ENCODE results near the gene PHIP. TPM values are rescaled to one million over a fixed set of nuclear protein-coding genes. Genes with fewer than 3 reads are reported as not detected.

PHIP gene
- total RNA-seq (2021; fragmentation: NEBNext Ultra II Directional; extraction: Animal tissue kit (Norgen Biotek cat#: 25700)) (54.2 and 56.2 TPM in 2 replicates), polyA plus RNA-seq (2011; rRNA removed) (5.1 and 7.3 TPM in 2 replicates), polyA minus RNA-seq (2011; rRNA and poly(A)+ RNA removed) (46.0 and 65.2 TPM in 2 replicates)
- 10.3 TPM for polyA plus RNA-seq (2011; cell fraction: cytosol; rRNA removed)
- 14.7 TPM for polyA plus RNA-seq (2011; cell fraction: nucleus; rRNA removed)
- polyA plus RNA-seq (2012, experiment 1 of 2) = 15.0 to 30.6 TPM (median 18.4 TPM) in 4 replicates
- polyA plus RNA-seq (2012, experiment 2 of 2) = 1.6 TPM
- 25.2 TPM for polyA plus RNA-seq (2013, experiment 1 of 2)
- 21.2 TPM for polyA plus RNA-seq (2013, experiment 2 of 2)
- polyA minus RNA-seq (2011; cell fraction: cytosol; rRNA and poly(A)+ RNA removed) = 33.5 TPM
- polyA minus RNA-seq (2011; cell fraction: nucleus; rRNA and poly(A)+ RNA removed) = 141 TPM
- long read RNA-seq, experiment 1, partial matches to known transcripts = 3 of 46 reads
- long read RNA-seq, experiment 1, other reads (novel, unspliced or antisense) = 43 of 46 reads
- long read RNA-seq, experiment 2, partial matches to known transcripts = 36 of 44 reads
- long read RNA-seq, experiment 2, other reads (novel, unspliced or antisense) = 8 of 44 reads

DNA sequence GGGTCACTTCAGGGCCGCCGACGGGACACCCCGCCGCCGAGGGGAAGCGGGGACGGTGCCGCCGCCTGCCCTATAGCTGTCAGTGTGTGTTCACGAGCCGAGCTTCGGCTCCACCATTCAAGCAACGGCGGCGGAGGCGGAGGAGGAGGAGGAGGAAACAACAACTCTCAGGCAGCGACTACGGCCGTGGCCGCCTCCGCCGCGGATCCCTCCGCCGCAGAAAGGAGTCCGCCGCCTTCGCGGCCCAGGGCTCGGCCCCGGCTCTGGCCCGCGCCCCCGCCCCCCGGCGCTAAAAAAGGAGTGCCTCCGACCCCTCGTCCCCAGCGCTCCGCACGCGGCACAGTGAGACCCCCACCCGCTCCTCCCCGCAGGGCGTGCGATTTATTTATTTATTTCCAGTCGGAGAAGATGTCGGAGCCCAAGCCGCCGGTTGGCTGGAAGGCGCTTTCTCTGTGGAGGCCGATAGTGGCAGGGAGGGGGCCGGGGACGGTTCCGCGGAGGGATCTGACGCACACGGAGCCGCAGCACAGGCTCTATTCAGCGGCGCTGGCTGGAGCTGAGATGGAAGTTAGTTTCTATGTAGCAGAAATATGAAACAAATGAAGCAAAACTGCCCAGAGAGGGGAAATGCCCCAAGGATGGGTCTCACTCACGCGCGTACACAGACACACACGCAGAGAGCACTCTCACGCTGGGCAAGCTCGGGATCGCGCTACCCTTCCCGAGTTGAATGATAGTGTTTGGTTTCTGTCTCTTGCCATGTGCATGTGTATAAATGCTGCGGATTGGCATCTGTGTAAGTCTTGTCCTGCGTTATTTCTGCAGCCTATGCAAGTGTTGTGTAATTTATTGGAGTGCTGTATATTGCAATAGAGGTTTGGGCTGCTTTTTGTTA lies at the start of gene PHIP:
TSS of gene PHIP (minus strand) at position 180 of the 895 bp plus-strand sequence. CDS start 186 bp downstream, outside the sequence.
- H2BK20ac ChIP-seq (ENCODE audit: low read length) = no peak within 1 kb of the TSS
- H3K27ac ChIP-seq (ENCODE audit: low read depth, low read length) = peak within 1 kb of the TSS; percentile 93
- peak within 1 kb of the TSS; percentile 98 for H2AFZ ChIP-seq (ENCODE audit: low read length)
- H3K27me3 ChIP-seq (replicated peaks in 1 of 4; ENCODE audit: control insufficient read depth in 3 of 4, extremely low read depth in 1 of 4, insufficient read depth in 3 of 4, low read length in 3 of 4) = peaks cover 0 to 1% (median 0%) of the 10 kb centered on the region in 4 experiments; a peak in 1 of 7 replicates
- peaks cover 4 to 35% of the 10 kb centered on the region in 2 experiments; a peak in 3 of 4 replicates for H3K79me2 ChIP-seq (ENCODE audit: control insufficient read depth in 1 of 2, insufficient read depth in 2 of 2, low read length in 2 of 2)
- H3K56ac ChIP-seq (replicated peaks; ENCODE audit: insufficient read length, low read depth, low read length) = peak within 1 kb of the TSS; percentile 95
- no peaks in the 10 kb centered on the region for H3K79me1 ChIP-seq (ENCODE audit: low read depth, low read length)
- H4K8ac ChIP-seq (ENCODE audit: extremely low read depth, insufficient read depth, low read length) = peak within 1 kb of the TSS; percentile 98
- DNase-seq (ENCODE audit: low read depth in 1 of 2, low spot score in 2 of 2) (peak; percentile 59 to 96), FAIRE-seq (no peak)
- H3K4me1 ChIP-seq (replicated peaks in 1 of 4; ENCODE audit: control insufficient read depth in 3 of 4, insufficient read depth in 4 of 4, low read length in 3 of 4) = peaks cover 0 to 12% (median 0%) of the 10 kb centered on the region in 4 experiments; a peak in 1 of 7 replicates
- no peak within 1 kb of the TSS for H3K23ac ChIP-seq (ENCODE audit: insufficient read length)
- H3K4me2 ChIP-seq (ENCODE audit: insufficient read depth in 1 of 2, low read depth in 2 of 2, low read length in 2 of 2) = peak within 1 kb of the TSS; percentile 80 to 95
- H3K9me3 ChIP-seq (ENCODE audit: insufficient read depth in 2 of 2, low read depth in 1 of 2, low read length in 1 of 2) = no peaks in the 10 kb centered on the region
- H2BK15ac ChIP-seq (ENCODE audit: low read length) = peak within 1 kb of the TSS; percentile 95
- H3K23me2 ChIP-seq (ENCODE audit: low read depth, low read length) = peaks cover 3% of the 10 kb centered on the region
- peak within 1 kb of the TSS; percentile 91 for H3K4ac ChIP-seq (replicated peaks; ENCODE audit: insufficient read length, low read depth, low read length)
- 1% methylated on average over 45 of the region's 73 CpGs; no CpG with 5 or more reads in 1 of the 2 experiments for WGBS, 2 experiments (ENCODE audit: extremely low coverage in 1 of 2, insufficient coverage in 1 of 2, insufficient read length in 1 of 2, insufficient replicate concordance in 2 of 2, low coverage in 1 of 2, low lambda C conversion rate in 2 of 2, missing lambda C conversion rate in 1 of 2)
- CTCF ChIA-PET (ENCODE audit: partially characterized antibody) = interaction anchor here (0.6 to 3.1 kb wide), 2 partner anchors 13 to 636 kb away, joined by 4 to 9 read pairs; no protein-coding TSS in a partner anchor
- H3K4me3 ChIP-seq (ENCODE audit: extremely low read depth in 1 of 4, insufficient read depth in 2 of 4, low read depth in 3 of 4, low read length in 4 of 4) = peak within 1 kb of the TSS; percentile 88 to 98 (median 94)
- POLR2A ChIA-PET (ENCODE audit: partially characterized antibody) = interaction anchor here (0.7 to 4.0 kb wide), 17 partner anchors 9 to 162 kb away, joined by 3 to 20 read pairs (median 4); no protein-coding TSS in a partner anchor
- H2BK12ac ChIP-seq (ENCODE audit: low read depth, low read length) = peak within 1 kb of the TSS; percentile 76; the same call in 1 of the 2 replicates
- peak within 1 kb of the TSS; percentile 97 for H4K91ac ChIP-seq (replicated peaks; ENCODE audit: insufficient read length, low read length)
- peaks cover 2 to 5% of the 10 kb centered on the region in 2 experiments for H4K20me1 ChIP-seq (replicated peaks in 1 of 2; ENCODE audit: control insufficient read depth in 1 of 2, insufficient read depth in 2 of 2, low read length in 2 of 2)
- H2BK5ac ChIP-seq (ENCODE audit: low read depth, low read length) = peak within 1 kb of the TSS; percentile 97
- H3K36me3 ChIP-seq (ENCODE audit: control insufficient read depth in 2 of 4, insufficient read depth in 4 of 4, low read length in 3 of 4) = peaks cover 0 to 5% (median 0%) of the 10 kb centered on the region in 4 experiments; a peak in 1 of 8 replicates
- peak within 1 kb of the TSS; percentile 89 for H2BK120ac ChIP-seq (replicated peaks; ENCODE audit: low read depth, low read length)
- peak within 1 kb of the TSS; percentile 85 to 99 (median 94) for H3K9ac ChIP-seq (replicated peaks in 1 of 4; ENCODE audit: extremely low read depth in 1 of 4, low read depth in 3 of 4, low read length in 3 of 4)
- H3K18ac ChIP-seq (ENCODE audit: extremely low read depth, low read length) = peak within 1 kb of the TSS; percentile 99
- peak within 1 kb of the TSS; percentile 99 for H3K14ac ChIP-seq (ENCODE audit: insufficient read length)
- 0 out of 2 replicates have a peak within 1 kb of the TSS, but pooled peaks have one; percentile 65 for H2AK5ac ChIP-seq (ENCODE audit: low read depth, low read length)
- peak within 1 kb of the TSS; percentile 99 for H4K5ac ChIP-seq (ENCODE audit: insufficient read length, low read depth, low read length)
- peak; percentile 75 for TF ChIP-seq YY1 (IDR thresholded peaks at IDR 0.05; ENCODE audit: low read depth, low read length)
- TF ChIP-seq BACH1 (IDR thresholded peaks at IDR 0.05; ENCODE audit: low read length) = no peak
- TF ChIP-seq CTCF (IDR thresholded peaks at IDR 0.05; ENCODE audit: control extremely low read depth in 1 of 3, insufficient read depth in 1 of 3, low read depth in 1 of 3, low read length in 3 of 3) = no peak
- TF ChIP-seq BCL11A (IDR thresholded peaks at IDR 0.05; ENCODE audit: low read depth in 2 of 2, low read length in 2 of 2) = no peak
- peak; percentile 79 for TF ChIP-seq PHF8 (conservative IDR thresholded peaks at IDR 0.05; ENCODE audit: low read depth, low read length)

Measured in H1 (cell line).